Ascending aorta (tissue), 2 donors: ENCODE results near the gene LRP1B. TPM values are rescaled to one million over a fixed set of nuclear protein-coding genes. Genes with fewer than 3 reads are reported as not detected.

Source experiments
- DNase-seq, 2 donors: peaks; one replicate each; pipeline ENCODE4 v3.0.0-alpha.2; 2019; ENCODE audit warnings: low spot score in 2 of 2
- H3K27ac ChIP-seq, 2 donors: fragments of 200-600 bp; sonication (generic); one replicate each; pipeline ENCODE4 v1.5.1; 2016 to 2017; ENCODE audit warnings: mild to moderate bottlenecking in 1 of 2
- H3K27me3 ChIP-seq: fragments of 200-600 bp; sonication (generic); one replicate; pipeline ENCODE4 v1.5.1; 2017
- H3K36me3 ChIP-seq, 2 donors: fragments of 200-600 bp; sonication (generic); one replicate each; pipeline ENCODE4 v1.5.1; 2016
- H3K4me1 ChIP-seq, 2 donors: fragments of 200-600 bp; sonication (generic); one replicate each; pipeline ENCODE4 v1.5.1; 2016 to 2017; ENCODE audit warnings: mild to moderate bottlenecking in 1 of 2
- H3K4me3 ChIP-seq, 2 donors: fragments of 200-600 bp; sonication (generic); one replicate each; pipeline ENCODE4 v1.5.1; 2016 to 2017; ENCODE audit warnings: mild to moderate bottlenecking in 1 of 2
- H3K9me3 ChIP-seq, 2 donors: fragments of 200-600 bp; sonication (generic); one replicate each; pipeline ENCODE4 v1.5.1; 2016
- intact Hi-C: fragments of 100-400 bp; cut with DNase I; formaldehyde crosslinking; loops from one replicate; pipeline ENCODE4 v1.15.1; 2023
- total RNA-seq: library from RNA; depleted of rRNA; stranded (reverse); fragments of >200 nt; gene quantifications from one replicate; pipeline ENCODE4 v1.1.0, GENCODE V29; 2016
- TF ChIP-seq, protein P1 (sequence below), 3 experiments: fragments of 200-600 bp in 2 of 3; fragments of 450-650 bp in 1 of 3; sonication (generic) in 2 of 3; IDR thresholded peaks; one replicate each; pipeline ENCODE4 v1.5.1; 2016 to 2019; ENCODE audit warnings: antibody characterized with exemption in 3 of 3, mild to moderate bottlenecking in 1 of 3, moderate library complexity in 1 of 3

LRP1B gene
- total RNA-seq, 1 donor from 2014 or later, result not detected

GRCh38 chr2:141611981-141612380 is 518.8 kb downstream of the LRP1B start:
- TF ChIP-seq, protein P1, sequence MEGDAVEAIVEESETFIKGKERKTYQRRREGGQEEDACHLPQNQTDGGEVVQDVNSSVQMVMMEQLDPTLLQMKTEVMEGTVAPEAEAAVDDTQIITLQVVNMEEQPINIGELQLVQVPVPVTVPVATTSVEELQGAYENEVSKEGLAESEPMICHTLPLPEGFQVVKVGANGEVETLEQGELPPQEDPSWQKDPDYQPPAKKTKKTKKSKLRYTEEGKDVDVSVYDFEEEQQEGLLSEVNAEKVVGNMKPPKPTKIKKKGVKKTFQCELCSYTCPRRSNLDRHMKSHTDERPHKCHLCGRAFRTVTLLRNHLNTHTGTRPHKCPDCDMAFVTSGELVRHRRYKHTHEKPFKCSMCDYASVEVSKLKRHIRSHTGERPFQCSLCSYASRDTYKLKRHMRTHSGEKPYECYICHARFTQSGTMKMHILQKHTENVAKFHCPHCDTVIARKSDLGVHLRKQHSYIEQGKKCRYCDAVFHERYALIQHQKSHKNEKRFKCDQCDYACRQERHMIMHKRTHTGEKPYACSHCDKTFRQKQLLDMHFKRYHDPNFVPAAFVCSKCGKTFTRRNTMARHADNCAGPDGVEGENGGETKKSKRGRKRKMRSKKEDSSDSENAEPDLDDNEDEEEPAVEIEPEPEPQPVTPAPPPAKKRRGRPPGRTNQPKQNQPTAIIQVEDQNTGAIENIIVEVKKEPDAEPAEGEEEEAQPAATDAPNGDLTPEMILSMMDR (IDR thresholded peaks at IDR 0.05), result no peak
- intact Hi-C loops, result no loop called here
- DNase-seq, result no peak
- Histone ChIP-seq H3K4me3 (no peak overlapping the region), H3K36me3 (no peaks in the 10 kb centered on the region), H3K9me3 (no peaks in the 10 kb centered on the region), H3K27ac (no peak overlapping the region), H3K27me3 (no peaks in the 10 kb centered on the region), H3K4me1 (no peaks in the 10 kb centered on the region)

GRCh38 chr2:141611176-141611571 is 519.6 kb downstream of the LRP1B start:
- Histone ChIP-seq H3K27me3 (no peaks in the 10 kb centered on the region), H3K27ac (no peak overlapping the region), H3K4me1 (no peaks in the 10 kb centered on the region), H3K36me3 (no peaks in the 10 kb centered on the region), H3K9me3 (no peaks in the 10 kb centered on the region), H3K4me3 (no peak overlapping the region)
- TF ChIP-seq, protein P1 (IDR thresholded peaks at IDR 0.05), result no peak
- DNase-seq, result no peak
- intact Hi-C loops, result no loop called here

- no peak overlapping the region for H3K27ac ChIP-seq
- H3K27me3 ChIP-seq, result no peaks in the 10 kb centered on the region
- no peaks in the 10 kb centered on the region for H3K36me3 ChIP-seq
- TF ChIP-seq, protein P1 (IDR thresholded peaks at IDR 0.05), result no peak
- no peaks in the 10 kb centered on the region for H3K9me3 ChIP-seq
- intact Hi-C loops, result no loop called here
- no peak overlapping the region for H3K4me3 ChIP-seq
- no peaks in the 10 kb centered on the region for H3K4me1 ChIP-seq
- no peak for DNase-seq
Measured at GRCh38 chr2:141610564-141611175, 520.1 kb downstream of the LRP1B start.

GRCh38 chr2:141605163-141605562 is 525.7 kb downstream of the LRP1B start:
- Histone ChIP-seq H3K9me3 (no peaks in the 10 kb centered on the region), H3K27ac (no peak overlapping the region), H3K4me3 (no peak overlapping the region), H3K4me1 (no peaks in the 10 kb centered on the region), H3K27me3 (no peaks in the 10 kb centered on the region), H3K36me3 (no peaks in the 10 kb centered on the region)
- TF ChIP-seq, protein P1 (IDR thresholded peaks at IDR 0.05), result no peak
- intact Hi-C loops, result no loop called here
- DNase-seq, result no peak

DNA sequence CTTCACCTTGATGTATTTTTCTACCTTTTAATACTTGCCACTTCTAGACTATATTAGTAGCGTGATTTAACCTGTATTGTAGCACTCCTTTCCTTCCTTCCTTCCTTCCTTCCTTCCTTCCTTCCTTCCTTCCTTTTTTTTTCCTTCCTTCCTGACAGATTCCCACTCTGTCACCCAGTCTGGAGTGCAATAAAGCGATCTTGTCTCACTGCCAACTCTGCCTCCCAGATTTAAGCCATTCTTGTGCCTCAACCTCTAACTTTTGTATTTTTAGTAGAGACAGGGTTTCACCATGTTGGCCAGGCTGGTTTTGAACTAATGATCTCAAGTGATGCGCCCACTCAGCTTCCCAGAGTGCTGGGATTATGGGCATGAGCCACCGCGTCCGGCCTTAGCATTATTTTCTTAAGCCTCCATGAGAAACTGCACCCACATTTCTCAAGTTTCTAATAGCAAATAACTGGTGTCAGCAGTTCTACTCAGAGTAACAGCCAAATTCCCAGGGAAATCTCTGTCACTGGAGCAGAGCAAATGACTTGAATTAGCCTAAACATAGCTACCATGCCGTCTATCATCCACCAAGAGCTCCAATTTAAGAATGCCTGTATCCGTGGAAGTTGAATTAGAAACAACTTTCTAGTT is 529.2 kb downstream of the LRP1B start:
- Histone ChIP-seq H3K4me1 (no peaks in the 10 kb centered on the region), H3K36me3 (no peaks in the 10 kb centered on the region), H3K27me3 (no peaks in the 10 kb centered on the region), H3K4me3 (no peak overlapping the region), H3K9me3 (no peaks in the 10 kb centered on the region), H3K27ac (no peak overlapping the region)
- DNase-seq, result no peak
- TF ChIP-seq, protein P1 (IDR thresholded peaks at IDR 0.05), result no peak
- intact Hi-C loops, result no loop called here
